ENCODE results near the gene DNAI1.

The DNAI1 gene

DNA sequence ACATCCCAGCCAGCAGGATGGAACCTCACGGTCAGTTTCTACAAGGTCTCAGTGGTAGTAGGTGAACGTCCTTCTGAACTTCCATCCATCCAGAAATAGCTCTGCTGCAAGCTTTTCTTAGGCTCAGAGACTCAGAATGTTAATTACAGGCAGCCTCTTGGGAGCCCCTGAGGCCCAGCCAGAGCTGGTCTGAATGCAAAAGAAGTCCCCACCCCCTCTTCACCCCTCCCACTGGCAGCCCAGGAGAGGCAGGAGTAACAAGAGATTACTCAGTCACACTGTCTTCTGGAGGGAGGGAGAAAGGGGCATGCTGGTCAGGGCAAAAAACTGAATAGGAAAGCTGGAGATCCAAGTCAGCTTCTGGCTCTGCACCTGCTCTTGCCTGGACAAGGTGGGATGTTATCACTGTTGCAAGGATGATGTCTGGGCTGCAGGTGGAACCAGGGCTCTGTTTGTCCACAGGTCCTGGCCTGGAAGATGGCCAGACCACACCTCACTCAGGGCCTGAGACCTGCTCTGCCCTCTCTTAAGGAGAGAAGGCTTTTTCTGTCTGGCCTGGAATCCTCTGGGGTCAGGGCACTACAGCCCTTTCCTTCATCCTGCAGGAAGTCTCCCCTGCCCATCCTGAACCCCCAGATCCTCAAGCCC, 55.1 kb downstream of the DNAI1 start:
- DNase-seq (ENCODE audit: low read depth in 1 of 2, low spot score in 1 of 2) = no peak
- no peak for TF ChIP-seq SPI1 (IDR thresholded peaks at IDR 0.05; ENCODE audit: borderline replicate concordance, low read depth)
- TF ChIP-seq POLR2AphosphoS5 (IDR thresholded peaks at IDR 0.05; ENCODE audit: low read depth) = no peak
- no peak for TF ChIP-seq REST (IDR thresholded peaks at IDR 0.05; ENCODE audit: insufficient replicate concordance, low read depth)
- no peak for TF ChIP-seq CTCF (IDR thresholded peaks at IDR 0.05; ENCODE audit: insufficient read depth, low read length)
- TF ChIP-seq GABPA (IDR thresholded peaks at IDR 0.05; ENCODE audit: low read depth) = no peak
- Histone ChIP-seq H3K27ac (replicated peaks) (no peak overlapping the region), H3K4me3 (replicated peaks; ENCODE audit: insufficient read depth, low read length) (no peak overlapping the region), H3K27me3 (ENCODE audit: insufficient read depth, poor library complexity, severe bottlenecking) (no peaks in the 10 kb centered on the region)

GRCh38 chr9:34514401-34514800, 55.8 kb downstream of the DNAI1 start:
- no peak for TF ChIP-seq GABPA (IDR thresholded peaks at IDR 0.05; ENCODE audit: low read depth)
- TF ChIP-seq REST (IDR thresholded peaks at IDR 0.05; ENCODE audit: insufficient replicate concordance, low read depth) = no peak
- no peak for TF ChIP-seq SPI1 (IDR thresholded peaks at IDR 0.05; ENCODE audit: borderline replicate concordance, low read depth)
- TF ChIP-seq POLR2AphosphoS5 (IDR thresholded peaks at IDR 0.05; ENCODE audit: low read depth) = no peak
- no peak for TF ChIP-seq CTCF (IDR thresholded peaks at IDR 0.05; ENCODE audit: insufficient read depth, low read length)
- no peak for DNase-seq (ENCODE audit: low read depth in 1 of 2, low spot score in 1 of 2)
- Histone ChIP-seq H3K27me3 (ENCODE audit: insufficient read depth, poor library complexity, severe bottlenecking) (no peaks in the 10 kb centered on the region), H3K4me3 (replicated peaks; ENCODE audit: insufficient read depth, low read length) (no peak overlapping the region), H3K27ac (replicated peaks) (no peak overlapping the region)

DNA sequence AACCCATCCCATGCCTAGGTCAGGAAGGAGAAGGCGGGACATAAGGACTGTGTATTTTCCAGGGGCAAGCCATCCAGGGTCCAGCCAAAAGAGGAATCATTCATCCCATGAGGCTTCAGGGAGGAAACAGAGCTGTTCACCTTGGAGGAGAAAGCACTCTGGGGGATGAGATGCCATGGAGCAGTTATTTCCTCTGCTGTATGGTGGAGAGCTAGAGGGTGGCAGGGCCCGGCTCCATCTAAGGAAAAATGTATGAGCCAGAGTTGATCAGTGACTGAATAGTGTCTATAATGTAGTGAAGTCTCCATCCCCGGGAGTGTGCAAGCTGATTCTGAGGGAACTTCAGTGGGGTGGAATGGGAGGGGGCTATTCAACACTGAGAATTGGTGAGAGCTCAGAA, 56.2 kb downstream of the DNAI1 start:
- TF ChIP-seq CTCF (IDR thresholded peaks at IDR 0.05; ENCODE audit: insufficient read depth, low read length) = no peak
- TF ChIP-seq POLR2AphosphoS5 (IDR thresholded peaks at IDR 0.05; ENCODE audit: low read depth) = no peak
- TF ChIP-seq GABPA (IDR thresholded peaks at IDR 0.05; ENCODE audit: low read depth) = no peak
- TF ChIP-seq REST (IDR thresholded peaks at IDR 0.05; ENCODE audit: insufficient replicate concordance, low read depth) = no peak
- TF ChIP-seq SPI1 (IDR thresholded peaks at IDR 0.05; ENCODE audit: borderline replicate concordance, low read depth) = no peak
- no peaks in the 10 kb centered on the region for H3K27me3 ChIP-seq (ENCODE audit: insufficient read depth, poor library complexity, severe bottlenecking)
- no peak for DNase-seq (ENCODE audit: low read depth in 1 of 2, low spot score in 1 of 2)
- no peak overlapping the region for H3K4me3 ChIP-seq (replicated peaks; ENCODE audit: insufficient read depth, low read length)
- H3K27ac ChIP-seq (replicated peaks) = no peak overlapping the region
